Left forelimb (tissue), 1 donor: ENCODE measurements around the gene THEM5.

Experiments used
- DNase-seq: peaks from one replicate; pipeline ENCODE4 v3.0.0-alpha.2; 2018; ENCODE audit warnings: low spot score

The THEM5 gene

DNA sequence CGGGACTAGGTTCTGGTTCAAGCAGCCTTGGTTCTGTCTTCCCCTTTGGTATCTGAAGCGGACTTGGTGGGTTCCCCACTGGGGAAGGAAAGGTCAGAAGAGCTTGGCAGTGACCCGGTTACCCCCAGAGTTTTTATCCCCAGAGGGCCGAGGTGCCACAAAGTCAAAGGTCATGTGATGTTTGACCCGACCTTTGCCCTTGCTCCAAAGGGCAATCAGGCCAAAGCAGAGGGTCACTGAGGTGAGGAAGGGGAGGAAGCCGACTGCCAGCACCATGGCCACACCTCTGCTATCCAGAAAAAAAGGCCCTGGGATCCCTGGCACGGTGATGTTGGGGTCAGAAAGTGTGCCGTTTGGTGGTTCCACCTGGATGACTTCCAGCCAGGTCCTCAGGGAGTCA, 52.7 kb downstream of the THEM5 start:
- DNase-seq, result no peak

GRCh38 chr1:151799179-151800022, 54.1 kb downstream of the THEM5 start:
- DNase-seq, result no peak

DNA sequence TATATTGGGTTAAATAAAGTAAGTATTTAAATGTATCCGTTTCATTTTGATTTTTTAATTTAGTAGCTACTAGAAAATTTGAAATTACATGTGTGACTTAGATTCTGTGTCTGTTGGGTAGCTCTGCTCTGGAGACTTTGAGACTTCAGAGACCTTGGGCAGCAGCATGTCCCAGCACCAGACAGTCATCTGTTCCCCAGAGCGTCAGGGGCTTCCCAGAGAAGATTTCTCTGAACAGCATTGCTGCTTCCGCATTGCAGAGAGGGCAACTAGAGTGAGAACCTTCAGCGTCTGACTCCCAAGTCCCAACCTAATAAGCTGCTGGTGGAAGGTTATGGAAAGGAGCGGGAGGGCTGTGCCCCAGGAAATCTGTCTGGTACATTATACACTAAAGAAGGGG, 54.9 kb downstream of the THEM5 start:
- no peak for DNase-seq
